ENCODE measurements around the gene TSSK2. TPM values are rescaled to one million over a fixed set of nuclear protein-coding genes. Genes with fewer than 3 reads are reported as not detected.

TSSK2 gene
- total and polyA plus RNA-seq, 2 donors (not counting 3 experiments of a cell fraction or from before 2014, with no cell fraction given), result not detected

DNA sequence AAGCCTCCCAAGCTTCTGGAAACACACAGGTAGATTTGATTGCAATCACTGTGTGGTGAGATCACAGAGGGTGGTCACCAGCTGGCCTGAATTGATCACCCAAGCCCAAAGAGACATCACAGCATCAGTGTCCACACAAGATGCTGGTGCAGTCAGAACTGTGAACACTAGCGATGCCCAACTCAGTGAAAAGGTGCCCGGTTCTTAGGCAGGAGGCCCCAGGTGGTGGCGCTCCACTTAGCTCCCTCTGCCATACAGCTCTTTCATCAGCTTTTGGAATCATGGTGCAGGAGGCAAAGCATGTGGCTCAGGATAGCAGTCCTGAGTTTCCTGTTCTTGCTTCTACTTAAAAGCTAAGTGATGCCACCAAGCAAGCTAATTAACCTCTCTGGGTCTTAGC lies 20.0 kb upstream of the TSSK2 start:
- dilution Hi-C loops (cut with MboI; ENCODE audit: extremely low pct_ligation_motif_present, low sequenced_read_pairs) (no loop called here), intact Hi-C loops (cut with micrococcal nuclease) (no loop called here)
- TF ChIP-seq GATA2 (IDR thresholded peaks at IDR 0.05; ENCODE audit: insufficient read depth, insufficient read length, low read depth, low read length) (no peak), MYC (IDR thresholded peaks at IDR 0.05; ENCODE audit: low read depth, low read length) (no peak), FOS (IDR thresholded peaks at IDR 0.05; ENCODE audit: borderline replicate concordance, insufficient read depth, low read length) (no peak), JUN (IDR thresholded peaks at IDR 0.05; ENCODE audit: borderline replicate concordance, insufficient read depth, insufficient read length, low read depth) (no peak), POLR2AphosphoS5 (IDR thresholded peaks at IDR 0.05; ENCODE audit: insufficient read depth, low read depth, low read length) (no peak), EZH2 (IDR thresholded peaks at IDR 0.05; ENCODE audit: borderline replicate concordance, low read depth, low read length, severe bottlenecking) (no peak), POLR2A (IDR thresholded peaks at IDR 0.05; ENCODE audit: low read depth, low read length) (no peak)
- TF ChIP-seq, protein P1, sequence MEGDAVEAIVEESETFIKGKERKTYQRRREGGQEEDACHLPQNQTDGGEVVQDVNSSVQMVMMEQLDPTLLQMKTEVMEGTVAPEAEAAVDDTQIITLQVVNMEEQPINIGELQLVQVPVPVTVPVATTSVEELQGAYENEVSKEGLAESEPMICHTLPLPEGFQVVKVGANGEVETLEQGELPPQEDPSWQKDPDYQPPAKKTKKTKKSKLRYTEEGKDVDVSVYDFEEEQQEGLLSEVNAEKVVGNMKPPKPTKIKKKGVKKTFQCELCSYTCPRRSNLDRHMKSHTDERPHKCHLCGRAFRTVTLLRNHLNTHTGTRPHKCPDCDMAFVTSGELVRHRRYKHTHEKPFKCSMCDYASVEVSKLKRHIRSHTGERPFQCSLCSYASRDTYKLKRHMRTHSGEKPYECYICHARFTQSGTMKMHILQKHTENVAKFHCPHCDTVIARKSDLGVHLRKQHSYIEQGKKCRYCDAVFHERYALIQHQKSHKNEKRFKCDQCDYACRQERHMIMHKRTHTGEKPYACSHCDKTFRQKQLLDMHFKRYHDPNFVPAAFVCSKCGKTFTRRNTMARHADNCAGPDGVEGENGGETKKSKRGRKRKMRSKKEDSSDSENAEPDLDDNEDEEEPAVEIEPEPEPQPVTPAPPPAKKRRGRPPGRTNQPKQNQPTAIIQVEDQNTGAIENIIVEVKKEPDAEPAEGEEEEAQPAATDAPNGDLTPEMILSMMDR (IDR thresholded peaks at IDR 0.05; ENCODE audit: extremely low read depth in 1 of 2, insufficient read depth in 1 of 2, low read depth in 1 of 2, low read length in 2 of 2), result no peak
- TF ChIP-seq, protein P2, sequence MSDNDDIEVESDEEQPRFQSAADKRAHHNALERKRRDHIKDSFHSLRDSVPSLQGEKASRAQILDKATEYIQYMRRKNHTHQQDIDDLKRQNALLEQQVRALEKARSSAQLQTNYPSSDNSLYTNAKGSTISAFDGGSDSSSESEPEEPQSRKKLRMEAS (IDR thresholded peaks at IDR 0.05; ENCODE audit: insufficient read depth, insufficient read length), result no peak
- ChIA-PET CTCF (interaction anchor here (1.3 to 1.5 kb wide), 2 partner anchors 33 to 46 kb away, joined by 3 to 4 read pairs; partner anchors contain the start of gene ESS2), POLR2A (no interaction called here)
- peaks cover 3% of the 10 kb centered on the region for H4K20me1 ChIP-seq (replicated peaks; ENCODE audit: control insufficient read depth, extremely low read depth, insufficient read depth, low read length)
- FAIRE-seq, result no peak
- DNase-seq (ENCODE audit: low read depth, low spot score), result no peak
- no TSS peak for BruUV-seq (replicated peaks)
- no peak overlapping the region for H3K4me3 ChIP-seq (replicated peaks in 1 of 3; ENCODE audit: insufficient read depth in 1 of 3, low read depth in 1 of 3, low read length in 3 of 3)
- peaks cover 68% of the 10 kb centered on the region for H3K79me2 ChIP-seq (ENCODE audit: control insufficient read depth, insufficient read depth, low read length)
- no peak overlapping the region for H2AFZ ChIP-seq (ENCODE audit: low read depth, low read length)
- H3K9me1 ChIP-seq (replicated peaks; ENCODE audit: control insufficient read depth, extremely low read depth, insufficient read depth, low read length), result no peaks in the 10 kb centered on the region
- no peak overlapping the region for H3K4me2 ChIP-seq (ENCODE audit: insufficient read depth, low read length)
- no peaks in the 10 kb centered on the region for H3K36me3 ChIP-seq (ENCODE audit: control insufficient read depth in 2 of 2, extremely low read depth in 1 of 2, insufficient read depth in 2 of 2, low read length in 2 of 2)
- H3K9me3 ChIP-seq (replicated peaks; ENCODE audit: control insufficient read depth, insufficient read depth, low read length), result no peaks in the 10 kb centered on the region
- H3K27me3 ChIP-seq (ENCODE audit: control insufficient read depth in 2 of 2, insufficient read depth in 2 of 2, low read length in 2 of 2), result no peaks in the 10 kb centered on the region
- no peak overlapping the region for H3K27ac ChIP-seq (ENCODE audit: insufficient read depth, low read depth, low read length)
- H3K9ac ChIP-seq (replicated peaks; ENCODE audit: extremely low read depth, insufficient read depth, low read length), result no peak overlapping the region
- no peaks in the 10 kb centered on the region for H3K4me1 ChIP-seq (ENCODE audit: control insufficient read depth, extremely low read depth, insufficient read depth, low read length)
